ENCODE data around the gene NOP14.
"Not testable (repeated sequence)": the region's sequence is repeated elsewhere in the genome, so short reads cannot be mapped to it uniquely, and the experiment has no call there.

Gene NOP14

GRCh38 chr4:2961811-2962441, 1.3 kb downstream of the NOP14 start:
- peak; percentile 40 for DNase-seq (ENCODE audit: low read depth, low spot score)

GRCh38 chr4:2961421-2961810, 1.8 kb downstream of the NOP14 start:
- no peak for DNase-seq (ENCODE audit: low read depth, low spot score)

- DNase-seq (ENCODE audit: low read depth, low spot score) = not testable (repeated sequence)
Observed at GRCh38 chr4:2960450-2960849, 2.8 kb downstream of the NOP14 start.

GRCh38 chr4:2958446-2958845, 4.8 kb downstream of the NOP14 start:
- DNase-seq (ENCODE audit: low read depth, low spot score) = no peak

GRCh38 chr4:2955186-2956044, 7.8 kb downstream of the NOP14 start:
- not testable (repeated sequence) for DNase-seq (ENCODE audit: low read depth, low spot score)

GRCh38 chr4:2954358-2955185, 8.6 kb downstream of the NOP14 start:
- no peak for DNase-seq (ENCODE audit: low read depth, low spot score)

GRCh38 chr4:2953496-2953895, 9.7 kb downstream of the NOP14 start:
- no peak for DNase-seq (ENCODE audit: low read depth, low spot score)

DNA sequence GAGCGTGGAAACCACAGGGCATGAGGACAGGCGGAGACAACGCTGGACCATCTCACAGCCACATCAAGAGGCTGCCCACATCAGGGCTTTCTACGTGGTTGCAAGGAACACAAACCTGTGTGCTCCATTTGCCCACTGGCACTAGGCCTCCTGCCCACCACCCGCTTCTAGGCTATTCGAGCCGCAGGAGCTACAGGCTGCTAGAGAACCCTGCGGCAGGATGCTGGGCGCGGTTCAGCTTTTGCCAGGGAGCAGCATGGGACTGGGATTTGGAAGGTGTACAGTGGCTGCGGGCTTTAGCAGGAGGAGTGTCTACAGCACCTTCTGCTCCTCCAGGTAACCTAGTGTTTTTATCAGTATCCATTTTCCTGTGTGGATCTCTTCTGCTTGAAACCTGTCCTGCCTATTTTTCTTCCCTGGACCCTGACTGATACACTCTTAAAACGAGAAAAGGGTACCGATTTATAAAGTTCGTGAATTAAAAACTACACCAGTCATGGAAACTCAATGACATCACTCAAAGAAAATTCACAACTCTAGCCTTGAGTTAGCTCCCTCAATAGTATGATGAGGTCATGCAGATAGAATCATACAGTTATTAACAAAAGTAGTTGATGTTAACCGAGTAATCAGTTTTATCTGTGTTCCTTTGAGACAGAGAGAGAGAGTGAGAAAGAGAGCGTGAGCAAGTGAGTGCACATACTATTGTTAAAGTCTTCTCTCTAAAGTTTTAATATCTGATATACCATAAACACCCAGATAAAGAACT, 12.8 kb downstream of the NOP14 start:
- DNase-seq (ENCODE audit: low read depth, low spot score) = no peak

- DNase-seq (ENCODE audit: low read depth, low spot score) = no peak
Observed at GRCh38 chr4:2949782-2950125, 13.5 kb downstream of the NOP14 start.

DNA sequence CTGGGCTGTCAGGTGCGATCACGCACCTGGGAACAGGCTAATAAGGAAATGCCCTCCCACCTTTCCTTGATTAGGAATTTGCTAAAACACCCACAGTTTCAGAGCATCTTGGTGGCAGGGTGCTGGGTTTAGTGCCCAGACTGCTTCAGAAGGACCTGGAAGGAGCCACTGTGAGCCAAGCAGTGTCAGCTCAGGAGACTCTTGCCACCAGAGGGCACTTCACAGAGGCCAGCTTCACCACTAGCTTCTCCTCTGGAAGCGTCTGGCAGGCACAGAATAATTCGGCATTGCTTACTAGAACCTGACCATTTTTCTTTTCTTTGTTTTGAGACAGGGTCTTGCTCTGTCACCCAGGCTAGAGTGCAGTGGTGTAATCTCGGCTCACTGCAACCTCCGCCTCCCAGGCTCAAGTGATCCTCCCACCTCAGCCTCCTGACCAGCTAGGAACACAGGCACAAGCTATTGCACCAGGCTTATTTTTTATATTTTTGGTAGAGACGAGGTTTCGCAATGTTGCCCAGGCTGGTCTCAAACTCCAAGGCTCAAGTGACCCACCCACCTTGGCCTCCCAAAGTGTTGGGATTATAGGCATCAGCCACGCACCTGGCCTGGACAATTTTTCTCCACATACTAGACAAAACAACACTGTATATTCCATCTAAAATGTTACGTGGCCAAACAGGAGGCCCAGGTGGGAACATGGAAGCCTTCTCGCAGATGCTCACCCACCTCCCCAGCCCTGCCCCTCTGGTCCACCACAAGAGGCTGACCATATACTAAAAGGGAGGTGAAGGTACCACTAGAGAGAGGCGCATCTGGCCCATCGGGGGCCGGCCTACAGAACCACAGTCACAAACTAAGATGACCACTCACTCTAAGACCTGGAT, 14.1 kb downstream of the NOP14 start:
- DNase-seq (ENCODE audit: low read depth, low spot score) = no peak

DNA sequence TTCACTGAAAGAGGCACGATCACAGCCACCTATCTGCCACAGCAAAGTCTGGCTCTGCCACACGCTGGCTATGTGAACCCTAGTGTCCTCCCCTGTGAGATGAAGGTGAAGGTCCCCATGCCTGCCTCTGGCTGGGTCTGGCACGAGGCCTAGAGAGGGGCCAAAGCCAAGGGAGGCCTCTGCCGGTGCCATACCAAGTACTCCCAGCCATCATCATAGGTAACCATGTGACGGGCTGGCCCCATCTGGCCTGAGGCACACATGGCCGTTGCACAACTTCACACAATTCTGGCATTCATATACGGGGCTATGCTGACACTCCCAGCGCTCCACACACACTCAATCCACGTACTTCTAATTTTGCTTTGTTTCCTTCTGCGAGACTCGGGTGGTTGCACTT, 15.3 kb downstream of the NOP14 start:
- no peak for DNase-seq (ENCODE audit: low read depth, low spot score)

- no peak for DNase-seq (ENCODE audit: low read depth, low spot score)
Observed at GRCh38 chr4:2946812-2947600, 16.2 kb downstream of the NOP14 start.

DNA sequence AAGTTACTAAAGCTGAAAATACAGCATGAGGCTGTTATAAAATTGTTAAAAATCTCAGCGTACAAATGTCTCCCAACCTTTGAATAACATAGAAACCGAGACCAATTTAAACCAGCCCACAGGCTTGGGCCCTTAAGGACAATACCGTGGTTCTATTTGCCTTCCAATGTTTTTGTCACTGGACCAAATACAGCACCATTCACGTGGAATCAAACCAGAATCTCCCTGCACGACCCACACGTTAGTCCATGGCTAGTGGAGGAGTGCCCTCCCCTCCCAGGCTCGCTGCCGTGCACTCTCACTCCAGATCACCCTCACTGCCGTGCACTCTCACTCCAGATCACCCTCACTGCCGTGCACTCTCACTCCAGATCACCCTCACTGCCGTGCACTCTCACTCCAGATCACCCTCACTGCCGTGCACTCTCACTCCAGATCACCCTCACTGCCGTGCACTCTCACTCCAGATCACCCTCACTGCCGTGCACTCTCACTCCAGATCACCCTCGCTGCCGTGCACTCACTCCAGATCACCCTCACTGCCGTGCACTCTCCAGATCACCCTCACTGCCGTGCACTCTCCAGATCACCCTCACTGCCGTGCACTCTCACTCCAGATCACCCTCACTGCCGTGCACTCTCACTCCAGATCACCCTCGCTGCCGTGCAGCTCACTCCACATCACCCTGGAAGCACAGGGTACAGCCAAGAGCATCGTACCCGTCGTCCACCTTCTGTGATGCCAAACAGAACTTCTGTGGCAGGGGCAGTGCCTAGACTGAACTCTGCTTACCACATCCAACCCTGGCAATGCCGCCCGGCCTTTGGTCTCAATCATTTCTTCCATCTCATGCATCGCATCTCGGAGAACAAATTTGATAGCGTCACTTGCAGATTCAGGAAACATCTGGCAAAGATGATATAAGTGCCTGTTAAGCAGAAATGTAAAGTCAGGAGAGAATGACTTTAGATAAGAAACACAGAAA, 17.3 kb downstream of the NOP14 start:
- DNase-seq (ENCODE audit: low read depth, low spot score) = not testable (repeated sequence)

DNA sequence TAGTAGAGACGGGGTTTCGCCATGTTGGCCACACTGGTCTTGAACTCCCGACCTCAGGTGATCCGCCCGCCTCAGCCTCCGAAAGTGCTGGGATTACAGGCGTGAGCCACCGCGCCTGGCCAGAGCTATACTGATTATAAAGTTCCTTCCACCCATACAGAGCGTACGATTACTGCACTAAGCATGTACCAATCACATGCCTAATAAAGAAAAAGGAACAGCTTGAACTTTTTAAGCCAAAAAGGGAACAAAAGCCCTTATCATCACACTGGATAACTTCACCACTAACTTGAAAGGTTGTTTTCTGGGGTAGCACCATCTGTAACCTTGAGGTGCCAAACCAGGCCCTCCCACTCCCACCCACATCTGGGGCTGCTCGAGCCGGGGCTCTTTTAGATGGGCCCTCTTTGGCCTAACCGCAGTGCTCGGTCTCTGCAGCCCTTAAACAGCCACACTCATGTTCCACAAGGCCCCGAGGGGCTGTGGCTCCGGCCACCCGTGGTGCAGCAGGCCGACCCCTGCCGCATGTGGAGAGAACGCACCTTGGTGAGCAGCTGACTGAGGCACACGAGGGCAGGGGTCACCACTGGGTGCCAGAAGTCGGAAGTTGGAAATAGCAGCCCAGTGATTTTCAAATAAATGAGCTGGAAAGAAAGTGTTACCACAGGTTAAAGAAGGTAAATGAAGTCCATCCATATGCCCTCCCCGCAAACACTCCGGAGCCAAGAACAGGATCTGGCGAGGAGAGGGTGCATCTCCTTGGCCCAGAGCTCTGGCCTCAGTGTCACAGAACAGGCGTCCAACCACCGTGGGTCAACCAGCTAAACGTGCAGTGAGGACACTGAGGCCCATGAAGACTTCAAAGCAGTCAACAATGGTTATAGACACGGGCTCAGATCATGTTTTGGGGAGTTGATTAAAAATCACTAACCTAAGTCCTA, 18.4 kb downstream of the NOP14 start:
- DNase-seq (ENCODE audit: low read depth, low spot score) = no peak

DNA sequence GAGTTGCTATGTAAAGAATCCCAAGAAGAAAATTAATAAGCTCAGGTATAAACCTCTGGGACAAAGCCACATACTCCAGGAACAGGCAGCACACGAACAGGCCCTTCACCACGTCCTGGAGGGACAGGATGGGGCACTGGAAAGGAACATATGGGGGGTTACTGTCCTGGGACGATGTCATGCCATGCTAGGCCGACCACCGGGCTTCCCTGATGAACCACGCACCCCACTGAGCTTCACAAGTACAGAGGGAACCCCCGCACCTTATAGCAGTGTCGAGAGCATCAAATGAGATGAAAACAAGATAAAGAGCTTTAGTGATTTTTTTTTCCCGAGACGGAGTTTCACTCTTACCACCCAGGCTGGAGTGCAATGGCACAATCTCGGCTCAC, 19.1 kb downstream of the NOP14 start:
- DNase-seq (ENCODE audit: low read depth, low spot score) = no peak

- no peak for DNase-seq (ENCODE audit: low read depth, low spot score)
Observed at GRCh38 chr4:2943364-2944090, 19.7 kb downstream of the NOP14 start.
